Nephron progenitor cell (in vitro differentiated cells): ENCODE data around the gene SKOR2.
A peak's percentile ranks its signal among the peaks of the same experiment; 100 is the strongest.

Experiments used
- DNase-seq: peaks from one replicate; pipeline ENCODE4 v3.0.0; 2021
- H3K27ac Mint-ChIP-seq: 2 replicates; pipeline ENCODE4 v1.8.0; 2021; ENCODE audit warnings: mild to moderate bottlenecking, moderate library complexity, mixed read lengths
- H3K27me3 Mint-ChIP-seq: 2 replicates; pipeline ENCODE4 v1.8.0; 2021; ENCODE audit warnings: mild to moderate bottlenecking, low read depth, mixed read lengths; ENCODE audit not compliant: poor library complexity
- H3K36me3 Mint-ChIP-seq: 2 replicates; pipeline ENCODE4 v1.8.0; 2021; ENCODE audit warnings: low read depth, mixed read lengths
- H3K4me1 Mint-ChIP-seq: 2 replicates; pipeline ENCODE4 v1.8.0; 2021; ENCODE audit warnings: mixed read lengths
- H3K4me3 Mint-ChIP-seq: 2 replicates; pipeline ENCODE4 v1.8.0; 2021; ENCODE audit warnings: mild to moderate bottlenecking, moderate library complexity, mixed read lengths
- H3K9me3 Mint-ChIP-seq: 2 replicates; pipeline ENCODE4 v1.8.0; 2021; ENCODE audit warnings: mild to moderate bottlenecking, moderate library complexity, mixed read lengths
- CTCF ChIP-seq: fragments of 200-600 bp; sonication (generic); IDR thresholded peaks from 2 replicates; pipeline ENCODE4 v1.5.0; 2021; ENCODE audit warnings: antibody characterized with exemption

Gene SKOR2

GRCh38 chr18:47250391-47251046 lies 941 bp downstream of the SKOR2 start:
- Mint-ChIP-seq H3K36me3 (peaks cover 5% of the 10 kb centered on the region), H3K4me1 (no peaks in the 10 kb centered on the region), H3K27ac (no peak overlapping the region), H3K9me3 (peaks cover 14% of the 10 kb centered on the region), H3K4me3 (no peak overlapping the region), H3K27me3 (peaks cover 91% of the 10 kb centered on the region)
- DNase-seq = peak; percentile 12
- TF ChIP-seq CTCF = no peak

DNA sequence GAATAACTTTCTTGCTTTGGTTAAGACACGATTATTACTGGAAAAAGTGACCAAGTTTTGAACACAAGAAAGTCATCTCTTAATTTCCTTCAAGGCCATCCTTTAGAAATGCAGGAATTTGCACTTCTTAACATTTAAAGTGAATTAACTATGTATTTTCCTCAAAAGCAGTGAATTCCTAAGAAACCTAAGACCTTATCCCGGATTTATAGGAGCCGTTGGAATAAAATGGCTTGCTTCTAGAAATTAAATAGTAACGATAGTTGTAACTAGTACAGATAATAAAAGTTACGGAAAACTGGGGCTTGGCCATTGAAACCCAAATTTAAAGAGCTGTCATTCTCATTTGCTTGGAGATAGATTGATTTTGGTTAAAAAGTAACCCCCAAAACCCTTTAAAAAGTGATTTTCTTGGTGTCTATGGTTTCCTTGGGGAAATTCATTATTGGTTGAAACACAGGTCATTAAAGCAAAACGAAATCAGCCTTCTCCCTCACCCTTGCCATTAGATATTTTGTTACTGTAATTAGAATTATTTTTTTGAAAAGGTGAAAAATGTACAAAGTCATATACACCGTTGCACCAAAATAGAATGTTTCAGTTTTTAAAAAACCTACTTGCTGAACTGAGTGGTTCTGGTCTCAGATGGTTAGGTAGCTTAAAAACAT lies 2.0 kb downstream of the SKOR2 start:
- Mint-ChIP-seq H3K27me3 (peaks cover 91% of the 10 kb centered on the region), H3K4me1 (no peaks in the 10 kb centered on the region), H3K9me3 (peaks cover 24% of the 10 kb centered on the region), H3K36me3 (peaks cover 11% of the 10 kb centered on the region), H3K27ac (no peak overlapping the region), H3K4me3 (no peak overlapping the region)
- no peak for DNase-seq
- no peak for TF ChIP-seq CTCF

- DNase-seq = peak; percentile 18
- Mint-ChIP-seq H3K9me3 (peaks cover 24% of the 10 kb centered on the region), H3K27ac (no peak overlapping the region), H3K4me1 (no peaks in the 10 kb centered on the region), H3K36me3 (peaks cover 11% of the 10 kb centered on the region), H3K27me3 (peaks cover 91% of the 10 kb centered on the region), H3K4me3 (peak overlapping the region; percentile 54)
- TF ChIP-seq CTCF = no peak
These were observed 2.7 kb downstream of the SKOR2 start for GRCh38 chr18:47248604-47249313.

- no peaks in the 10 kb centered on the region for H3K4me1 Mint-ChIP-seq
- H3K9me3 Mint-ChIP-seq = peaks cover 24% of the 10 kb centered on the region
- H3K4me3 Mint-ChIP-seq = peak overlapping the region; percentile 54
- peak; percentile 37 for DNase-seq
- no peak overlapping the region for H3K27ac Mint-ChIP-seq
- H3K27me3 Mint-ChIP-seq = peaks cover 91% of the 10 kb centered on the region
- TF ChIP-seq CTCF = no peak
- peaks cover 11% of the 10 kb centered on the region for H3K36me3 Mint-ChIP-seq
These were observed 3.3 kb downstream of the SKOR2 start for GRCh38 chr18:47248115-47248603.

DNA sequence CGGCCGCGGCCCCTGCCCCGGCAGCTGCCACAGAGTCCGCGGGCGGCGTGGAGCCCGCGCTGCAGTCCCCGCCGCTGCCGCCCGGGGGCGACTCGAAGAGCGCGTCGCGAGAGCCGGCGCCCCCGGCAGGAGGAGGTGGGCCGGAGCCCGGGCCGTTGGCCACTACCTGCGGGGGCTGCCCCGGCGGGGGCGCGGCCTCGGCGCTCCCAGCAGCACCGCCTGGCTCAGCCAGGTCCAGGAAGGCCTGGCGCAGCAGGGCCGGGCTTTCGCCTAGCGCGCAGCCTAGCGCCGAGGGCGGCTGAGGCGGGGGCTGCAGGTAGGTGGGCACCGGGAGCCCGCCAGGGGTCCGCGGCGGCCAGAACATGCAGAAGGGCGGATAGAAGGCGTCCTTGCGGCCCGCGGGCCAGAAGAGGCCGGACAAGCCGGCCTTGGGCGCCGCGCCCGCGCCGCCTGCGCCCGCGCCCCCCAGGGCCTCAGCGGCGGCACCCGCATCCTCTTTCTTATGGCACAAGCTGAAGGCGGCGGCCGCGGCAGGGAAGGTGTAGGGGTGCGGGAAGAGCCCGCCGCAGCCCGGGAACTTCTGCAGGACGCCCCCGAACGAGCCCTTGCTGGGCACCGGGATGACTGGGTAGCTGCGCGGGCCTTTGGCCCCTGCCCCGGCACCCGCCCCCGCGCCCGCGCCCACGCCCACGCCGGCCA lies 3.9 kb downstream of the SKOR2 start:
- no peak for TF ChIP-seq CTCF
- Mint-ChIP-seq H3K4me3 (no peak overlapping the region), H3K36me3 (peaks cover 11% of the 10 kb centered on the region), H3K4me1 (no peaks in the 10 kb centered on the region), H3K27me3 (peaks cover 91% of the 10 kb centered on the region), H3K27ac (no peak overlapping the region), H3K9me3 (peaks cover 24% of the 10 kb centered on the region)
- DNase-seq = peak; percentile 74
